Measurements from ENCODE around the gene APPL2. TPM values are rescaled to one million over a fixed set of nuclear protein-coding genes. Genes with fewer than 3 reads are reported as not detected.

Gene APPL2
- total RNA-seq = 10 to 100 TPM; 56.0 to 61.0 TPM
- 10 to 100 TPM in 1 of 2 donors, 1 to 10 TPM in 1; 8.8 to 15.1 TPM for polyA plus RNA-seq

DNA sequence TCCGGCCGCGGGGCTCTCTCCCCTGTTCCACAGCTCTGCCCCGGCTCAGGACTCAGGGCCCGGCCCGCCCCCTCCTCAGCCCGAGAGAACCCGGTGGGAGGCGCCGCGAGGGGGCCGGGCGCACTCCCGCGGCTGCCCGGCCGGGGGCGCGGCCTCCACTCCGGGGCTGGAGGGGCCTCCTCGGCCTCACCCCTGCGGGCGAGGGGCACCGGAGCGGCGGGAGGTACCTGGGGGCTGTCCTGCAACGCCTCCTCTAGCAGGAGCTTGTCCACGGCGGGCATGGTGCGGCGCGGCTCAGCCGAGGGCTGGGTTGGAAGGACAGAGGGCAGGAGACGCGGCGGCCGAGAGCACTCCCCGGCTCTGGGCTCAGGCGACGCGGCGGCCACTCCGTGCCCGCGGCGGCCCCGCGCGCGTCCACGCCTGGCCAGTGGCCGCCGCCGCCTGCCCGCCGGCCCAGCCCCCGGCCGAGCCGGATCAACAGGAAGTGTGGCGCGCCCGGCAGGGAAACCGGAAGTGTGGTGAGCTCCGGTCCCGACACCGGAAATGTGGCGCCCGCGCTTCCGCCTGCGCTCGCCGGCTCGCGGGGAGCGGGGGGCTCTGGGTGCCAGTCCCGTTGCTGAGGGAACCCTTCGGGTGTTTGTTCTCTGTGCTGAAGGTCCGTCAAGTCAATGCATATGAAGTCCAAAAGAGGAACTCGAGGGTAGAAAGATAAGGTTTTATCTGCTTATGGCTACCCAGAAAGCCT lies at the start of gene APPL2:
Gene APPL2, minus strand, starts transcription at position 443 of the 745 bp plus-strand sequence. Its CDS starts 162 bp downstream, at position 281.
- H3K27ac Mint-ChIP-seq = peak within 1 kb of the TSS; percentile 90 to 98 (median 92)

DNA sequence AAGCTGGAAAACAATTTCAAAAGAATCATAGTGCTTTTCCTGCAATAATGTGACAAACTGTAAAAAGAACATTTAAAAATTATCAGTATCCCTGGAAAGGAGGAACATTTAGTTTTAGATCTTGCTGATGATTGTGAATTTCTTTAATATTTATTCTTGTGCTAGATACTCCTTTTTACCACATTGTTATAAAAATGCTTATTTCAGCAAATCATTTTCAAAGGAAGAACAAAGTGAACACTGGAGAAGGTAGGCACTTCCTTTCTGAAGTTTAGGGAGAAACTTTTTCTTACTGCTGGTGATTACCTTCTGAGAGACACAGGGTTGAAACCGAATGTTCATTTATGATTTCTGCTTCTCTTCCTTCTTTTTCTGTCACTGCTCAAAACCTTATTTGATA lies 49.4 kb upstream of the APPL2 start:
- Histone ChIP-seq H3K36me3 (ENCODE audit: insufficient read depth, low read length) (no peaks in the 10 kb centered on the region), H3K27ac (ENCODE audit: low read depth, low read length) (no peak overlapping the region), H3K4me1 (ENCODE audit: insufficient read depth, low read length) (no peaks in the 10 kb centered on the region), H3K27me3 (ENCODE audit: insufficient read depth, low read length) (no peaks in the 10 kb centered on the region), H3K4me3 (ENCODE audit: low read length in 2 of 2) (no peak overlapping the region), H3K9me3 (ENCODE audit: control insufficient read depth in 1 of 2, low read length in 2 of 2) (no peaks in the 10 kb centered on the region)
- Mint-ChIP-seq H3K4me3 (no peak overlapping the region), H3K9me3 (peaks cover 0 to 8% (median 0%) of the 10 kb centered on the region in 8 donors), H3K36me3 (no peaks in the 10 kb centered on the region), H3K27ac (no peak overlapping the region), H3K27me3 (peaks cover 17 to 19% of the 10 kb centered on the region in 2 donors), H3K4me1 (no peaks in the 10 kb centered on the region)
- intact Hi-C loops (cut with micrococcal nuclease) = no loop called here
- ChIA-PET POLR2A (ENCODE audit: partially characterized antibody) (interaction anchor here (0.5 kb wide), 1 partner anchor 31 kb away, joined by 3 read pairs; no protein-coding TSS in a partner anchor), CTCF (ENCODE audit: partially characterized antibody) (interaction anchor here (1.9 kb wide), 1 partner anchor 98 kb away, joined by 9 read pairs; no protein-coding TSS in a partner anchor)
- no peak for DNase-seq

More for the DNA sequence above, at the start of gene APPL2:
- intact Hi-C loops (cut with micrococcal nuclease) = loop anchor here (1.0 to 5.0 kb wide), 4 partner anchors 95 to 1066 kb away; partner anchors contain the start of genes C12orf75, TCP11L2 and WASHC4
- H3K9me3 ChIP-seq (ENCODE audit: control insufficient read depth in 1 of 2, low read length in 2 of 2) = no peaks in the 10 kb centered on the region
- peak within 1 kb of the TSS; percentile 90 to 97 (median 94) for H3K4me3 Mint-ChIP-seq
- POLR2A ChIA-PET (ENCODE audit: partially characterized antibody) = interaction anchor here (0.6 to 2.7 kb wide), 16 partner anchors 9 to 1395 kb away, joined by 3 to 35 read pairs (median 4); partner anchors contain the start of genes C12orf75, HSP90B1, NFYB and NT5DC3
- H3K9me3 Mint-ChIP-seq = no peaks in the 10 kb centered on the region
- DNase-seq = peak; percentile 61 to 73 (median 69)
- H3K36me3 ChIP-seq (ENCODE audit: insufficient read depth, low read length) = no peaks in the 10 kb centered on the region
- H3K27me3 ChIP-seq (ENCODE audit: insufficient read depth, low read length) = no peaks in the 10 kb centered on the region
- H3K27me3 Mint-ChIP-seq = no peaks in the 10 kb centered on the region
- peaks cover 32 to 45% (median 38%) of the 10 kb centered on the region in 4 donors for H3K4me1 Mint-ChIP-seq
- H3K4me1 ChIP-seq (ENCODE audit: insufficient read depth, low read length) = peaks cover 39% of the 10 kb centered on the region
- peak within 1 kb of the TSS; percentile 56 for H3K27ac ChIP-seq (ENCODE audit: low read depth, low read length)
- CTCF ChIA-PET (ENCODE audit: partially characterized antibody) = interaction anchor here (0.6 to 1.2 kb wide), 5 partner anchors 10 to 147 kb away, joined by 3 to 4 read pairs (median 3); no protein-coding TSS in a partner anchor
- H3K4me3 ChIP-seq (ENCODE audit: low read length in 2 of 2) = peak within 1 kb of the TSS; percentile 63 to 74
- H3K36me3 Mint-ChIP-seq = peaks cover 5 to 7% of the 10 kb centered on the region in 2 donors

DNA sequence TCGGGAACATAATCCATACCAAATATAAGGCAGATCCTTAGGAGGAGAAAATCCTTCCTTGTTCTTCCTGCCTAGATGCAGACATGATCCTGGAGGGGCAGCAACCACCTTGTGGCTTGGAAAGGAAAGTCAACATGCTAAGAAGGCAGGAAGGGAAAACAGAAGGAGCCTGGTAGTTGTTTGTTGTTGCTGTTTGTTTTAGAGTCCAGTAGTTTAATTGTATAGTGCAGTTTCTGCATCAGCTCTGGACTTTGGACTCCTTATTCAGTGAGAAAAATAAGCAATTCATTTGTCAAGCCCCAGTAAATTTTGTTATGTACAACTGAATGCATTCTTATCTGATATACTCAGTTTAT lies 45.7 kb upstream of the APPL2 start:
- POLR2A ChIA-PET (ENCODE audit: partially characterized antibody) = no interaction called here
- Histone ChIP-seq H3K4me1 (ENCODE audit: insufficient read depth, low read length) (no peaks in the 10 kb centered on the region), H3K27me3 (ENCODE audit: insufficient read depth, low read length) (no peaks in the 10 kb centered on the region), H3K4me3 (ENCODE audit: low read length in 2 of 2) (no peak overlapping the region), H3K36me3 (ENCODE audit: insufficient read depth, low read length) (no peaks in the 10 kb centered on the region), H3K9me3 (ENCODE audit: control insufficient read depth in 1 of 2, low read length in 2 of 2) (no peaks in the 10 kb centered on the region), H3K27ac (ENCODE audit: low read depth, low read length) (no peak overlapping the region)
- H3K4me1 Mint-ChIP-seq = peaks cover 0 to 2% (median 0%) of the 10 kb centered on the region in 4 donors
- intact Hi-C loops (cut with micrococcal nuclease) = no loop called here
- peaks cover 17 to 19% of the 10 kb centered on the region in 2 donors for H3K27me3 Mint-ChIP-seq
- peaks cover 0 to 8% (median 0%) of the 10 kb centered on the region in 8 donors for H3K9me3 Mint-ChIP-seq
- H3K4me3 Mint-ChIP-seq = no peak overlapping the region
- H3K27ac Mint-ChIP-seq = no peak overlapping the region
- CTCF ChIA-PET (ENCODE audit: partially characterized antibody) = interaction anchor here (1.1 kb wide), 1 partner anchor 98 kb away, joined by 3 read pairs; no protein-coding TSS in a partner anchor
- DNase-seq = no peak
- no peaks in the 10 kb centered on the region for H3K36me3 Mint-ChIP-seq

GRCh38 chr12:105280966-105281693 lies 45.2 kb upstream of the APPL2 start:
- Histone ChIP-seq H3K4me1 (ENCODE audit: insufficient read depth, low read length) (no peaks in the 10 kb centered on the region), H3K27ac (ENCODE audit: low read depth, low read length) (no peak overlapping the region), H3K9me3 (ENCODE audit: control insufficient read depth in 1 of 2, low read length in 2 of 2) (no peaks in the 10 kb centered on the region), H3K36me3 (ENCODE audit: insufficient read depth, low read length) (no peaks in the 10 kb centered on the region), H3K4me3 (ENCODE audit: low read length in 2 of 2) (no peak overlapping the region), H3K27me3 (ENCODE audit: insufficient read depth, low read length) (no peaks in the 10 kb centered on the region)
- Mint-ChIP-seq H3K27ac (no peak overlapping the region), H3K4me3 (no peak overlapping the region), H3K4me1 (peaks cover 0 to 2% (median 0%) of the 10 kb centered on the region in 4 donors), H3K9me3 (peaks cover 0 to 7% (median 0%) of the 10 kb centered on the region in 8 donors), H3K27me3 (peaks cover 15 to 17% of the 10 kb centered on the region in 2 donors), H3K36me3 (no peaks in the 10 kb centered on the region)
- DNase-seq = no peak
- ChIA-PET POLR2A (ENCODE audit: partially characterized antibody) (no interaction called here), CTCF (ENCODE audit: partially characterized antibody) (interaction anchor here (1.1 kb wide), 1 partner anchor 98 kb away, joined by 3 read pairs; no protein-coding TSS in a partner anchor)
- intact Hi-C loops (cut with micrococcal nuclease) = no loop called here

GRCh38 chr12:105279460-105280056 lies 43.6 kb upstream of the APPL2 start:
- Mint-ChIP-seq H3K4me1 (peaks cover 0 to 2% (median 0%) of the 10 kb centered on the region in 4 donors), H3K4me3 (peak overlapping the region in 1 of 8 donors; percentile 53), H3K27ac (no peak overlapping the region), H3K36me3 (no peaks in the 10 kb centered on the region), H3K27me3 (peaks cover 13% of the 10 kb centered on the region in 2 donors), H3K9me3 (no peaks in the 10 kb centered on the region)
- Histone ChIP-seq H3K27ac (ENCODE audit: low read depth, low read length) (no peak overlapping the region), H3K4me3 (ENCODE audit: low read length in 2 of 2) (no peak overlapping the region), H3K4me1 (ENCODE audit: insufficient read depth, low read length) (no peaks in the 10 kb centered on the region), H3K36me3 (ENCODE audit: insufficient read depth, low read length) (no peaks in the 10 kb centered on the region), H3K27me3 (ENCODE audit: insufficient read depth, low read length) (no peaks in the 10 kb centered on the region), H3K9me3 (ENCODE audit: control insufficient read depth in 1 of 2, low read length in 2 of 2) (no peaks in the 10 kb centered on the region)
- ChIA-PET POLR2A (ENCODE audit: partially characterized antibody) (no interaction called here), CTCF (ENCODE audit: partially characterized antibody) (interaction anchor here (0.7 to 1.0 kb wide), 5 partner anchors 50 to 111 kb away, joined by 3 to 5 read pairs (median 4); no protein-coding TSS in a partner anchor)
- intact Hi-C loops (cut with micrococcal nuclease) = loop anchor here (1.0 kb wide), 1 partner anchor 104 kb away; no protein-coding TSS in a partner anchor
- DNase-seq = peak; percentile 9 to 41 (median 36)

GRCh38 chr12:105278043-105278697 lies 42.2 kb upstream of the APPL2 start:
- ChIA-PET POLR2A (ENCODE audit: partially characterized antibody) (no interaction called here), CTCF (ENCODE audit: partially characterized antibody) (interaction anchor here (1.2 to 1.3 kb wide), 2 partner anchors 102 to 105 kb away, joined by 3 to 4 read pairs; no protein-coding TSS in a partner anchor)
- H3K9me3 Mint-ChIP-seq = no peaks in the 10 kb centered on the region
- Histone ChIP-seq H3K27me3 (ENCODE audit: insufficient read depth, low read length) (no peaks in the 10 kb centered on the region), H3K4me3 (ENCODE audit: low read length in 2 of 2) (no peak overlapping the region), H3K27ac (ENCODE audit: low read depth, low read length) (no peak overlapping the region), H3K36me3 (ENCODE audit: insufficient read depth, low read length) (no peaks in the 10 kb centered on the region), H3K4me1 (ENCODE audit: insufficient read depth, low read length) (no peaks in the 10 kb centered on the region), H3K9me3 (ENCODE audit: control insufficient read depth in 1 of 2, low read length in 2 of 2) (no peaks in the 10 kb centered on the region)
- intact Hi-C loops (cut with micrococcal nuclease) = no loop called here
- H3K4me3 Mint-ChIP-seq = no peak overlapping the region
- H3K27me3 Mint-ChIP-seq = peaks cover 3 to 5% of the 10 kb centered on the region in 2 donors
- H3K27ac Mint-ChIP-seq = no peak overlapping the region
- no peak for DNase-seq
- peaks cover 0 to 2% (median 0%) of the 10 kb centered on the region in 4 donors for H3K4me1 Mint-ChIP-seq
- H3K36me3 Mint-ChIP-seq = no peaks in the 10 kb centered on the region
